Epithelial cell of esophagus (primary cell): ENCODE data around the gene GABRA5.
"Not testable (repeated sequence)": the region's sequence is repeated elsewhere in the genome, so short reads cannot be mapped to it uniquely, and the experiment has no call there.

Experiments used
- DNase-seq: peaks from one replicate; pipeline ENCODE4 v3.0.0; 2010; ENCODE audit warnings: low read depth
- H3K4me3 ChIP-seq: 2 replicates; pipeline ENCODE4 v1.5.1; 2011; ENCODE audit warnings: mild to moderate bottlenecking, low read length, control low read depth
- TF ChIP-seq, protein P1 (sequence below): IDR thresholded peaks from 2 replicates; pipeline ENCODE4 v1.5.1; 2011; ENCODE audit warnings: low read depth, mild to moderate bottlenecking, low read length, control low read depth, inconsistent platforms; ENCODE audit not compliant: insufficient read depth; ENCODE audit errors: missing control alignments

Gene GABRA5

DNA sequence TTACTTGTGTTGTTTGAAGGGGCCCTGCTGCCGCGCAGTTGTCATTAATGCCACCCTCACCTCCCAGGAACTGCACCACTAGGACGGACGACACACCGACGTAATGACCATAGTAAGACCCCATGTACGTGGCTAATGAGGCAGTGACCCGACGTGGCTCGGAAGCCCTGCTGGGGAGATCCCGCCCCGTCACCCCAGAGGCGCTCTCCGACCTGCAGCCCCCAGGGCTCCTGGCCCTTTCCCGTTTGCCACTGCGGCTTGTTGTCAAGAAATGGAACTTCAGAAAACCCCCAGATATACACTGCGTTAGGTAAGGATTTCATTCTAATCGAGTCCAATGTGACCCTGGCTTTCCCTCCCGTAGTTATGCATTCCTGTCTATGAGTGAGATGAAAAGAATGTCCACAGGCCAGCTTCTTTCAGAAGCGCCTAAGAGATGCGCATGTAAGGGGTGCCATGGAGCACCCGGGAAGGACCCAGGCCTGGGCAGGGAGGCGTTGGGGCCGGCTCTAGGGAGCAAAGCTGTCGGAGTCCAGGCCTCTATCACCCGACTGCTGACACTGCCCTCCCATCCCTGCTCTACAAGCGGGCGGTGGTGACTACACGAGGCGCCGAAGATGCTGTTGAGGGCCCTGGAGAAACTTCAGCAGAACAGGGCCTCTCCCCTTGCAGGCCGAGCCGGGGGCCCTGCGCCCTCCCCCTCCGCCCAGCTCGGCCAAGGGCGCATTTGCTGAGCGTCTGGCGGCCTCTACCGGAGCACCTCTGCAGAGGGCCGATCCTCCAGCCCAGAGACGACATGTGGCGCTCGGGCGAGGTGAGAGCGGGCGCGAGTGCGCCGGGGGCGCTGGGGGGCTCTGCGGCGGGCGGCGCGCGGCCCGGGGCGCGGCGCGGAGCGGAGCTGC, at the start of gene GABRA5:
Gene GABRA5, plus strand, starts transcription at position 765 of the 902 bp plus-strand sequence. CDS start 2,187 bp downstream, outside the sequence.
- peak; percentile 24 for DNase-seq
- TF ChIP-seq, protein P1, sequence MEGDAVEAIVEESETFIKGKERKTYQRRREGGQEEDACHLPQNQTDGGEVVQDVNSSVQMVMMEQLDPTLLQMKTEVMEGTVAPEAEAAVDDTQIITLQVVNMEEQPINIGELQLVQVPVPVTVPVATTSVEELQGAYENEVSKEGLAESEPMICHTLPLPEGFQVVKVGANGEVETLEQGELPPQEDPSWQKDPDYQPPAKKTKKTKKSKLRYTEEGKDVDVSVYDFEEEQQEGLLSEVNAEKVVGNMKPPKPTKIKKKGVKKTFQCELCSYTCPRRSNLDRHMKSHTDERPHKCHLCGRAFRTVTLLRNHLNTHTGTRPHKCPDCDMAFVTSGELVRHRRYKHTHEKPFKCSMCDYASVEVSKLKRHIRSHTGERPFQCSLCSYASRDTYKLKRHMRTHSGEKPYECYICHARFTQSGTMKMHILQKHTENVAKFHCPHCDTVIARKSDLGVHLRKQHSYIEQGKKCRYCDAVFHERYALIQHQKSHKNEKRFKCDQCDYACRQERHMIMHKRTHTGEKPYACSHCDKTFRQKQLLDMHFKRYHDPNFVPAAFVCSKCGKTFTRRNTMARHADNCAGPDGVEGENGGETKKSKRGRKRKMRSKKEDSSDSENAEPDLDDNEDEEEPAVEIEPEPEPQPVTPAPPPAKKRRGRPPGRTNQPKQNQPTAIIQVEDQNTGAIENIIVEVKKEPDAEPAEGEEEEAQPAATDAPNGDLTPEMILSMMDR = no peak
- no peak within 1 kb of the TSS for H3K4me3 ChIP-seq

DNA sequence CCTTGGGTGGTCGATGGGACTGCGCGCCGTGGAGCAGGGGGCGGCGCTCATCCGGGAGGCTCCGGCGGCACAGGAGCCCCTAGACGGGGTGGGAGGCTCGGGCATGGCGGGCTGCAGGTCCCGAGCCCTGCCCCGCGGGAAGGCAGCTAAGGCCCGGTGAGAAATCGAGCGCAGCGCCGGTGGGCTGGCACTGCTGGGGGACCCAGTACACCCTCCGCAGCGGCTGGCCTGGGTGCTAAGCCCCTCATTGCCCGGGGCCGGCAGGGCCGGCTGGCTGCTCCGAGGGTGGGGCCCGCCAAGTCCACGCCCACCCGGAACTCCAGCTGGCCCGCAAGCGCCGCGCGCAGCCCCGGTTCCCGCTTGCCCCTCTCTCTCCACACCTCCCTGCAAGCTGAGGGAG, 35.7 kb upstream of the GABRA5 start:
- not testable (repeated sequence) for H3K4me3 ChIP-seq, DNase-seq

DNA sequence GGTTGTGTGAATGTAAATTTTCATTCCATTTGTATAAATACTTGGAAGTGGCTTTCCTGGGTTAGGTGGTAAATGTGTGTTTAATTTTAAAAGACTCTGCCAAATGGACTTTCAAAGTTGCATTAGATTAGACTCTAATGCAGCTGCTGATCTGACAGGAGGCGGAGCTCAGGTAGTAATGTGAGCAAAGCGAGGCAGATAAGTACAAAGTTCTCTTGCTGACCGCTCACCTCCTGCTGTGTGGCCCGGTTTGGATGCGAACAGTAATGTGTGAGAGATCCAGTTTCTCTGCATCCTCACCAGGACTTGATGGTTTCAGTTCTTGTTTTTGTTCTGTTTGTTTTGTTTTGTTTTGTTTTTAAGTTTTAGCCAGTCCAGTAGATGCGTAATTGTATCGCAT, 34.9 kb upstream of the GABRA5 start:
- TF ChIP-seq, protein P1 = no peak
- DNase-seq = no peak
- no peak overlapping the region for H3K4me3 ChIP-seq

DNA sequence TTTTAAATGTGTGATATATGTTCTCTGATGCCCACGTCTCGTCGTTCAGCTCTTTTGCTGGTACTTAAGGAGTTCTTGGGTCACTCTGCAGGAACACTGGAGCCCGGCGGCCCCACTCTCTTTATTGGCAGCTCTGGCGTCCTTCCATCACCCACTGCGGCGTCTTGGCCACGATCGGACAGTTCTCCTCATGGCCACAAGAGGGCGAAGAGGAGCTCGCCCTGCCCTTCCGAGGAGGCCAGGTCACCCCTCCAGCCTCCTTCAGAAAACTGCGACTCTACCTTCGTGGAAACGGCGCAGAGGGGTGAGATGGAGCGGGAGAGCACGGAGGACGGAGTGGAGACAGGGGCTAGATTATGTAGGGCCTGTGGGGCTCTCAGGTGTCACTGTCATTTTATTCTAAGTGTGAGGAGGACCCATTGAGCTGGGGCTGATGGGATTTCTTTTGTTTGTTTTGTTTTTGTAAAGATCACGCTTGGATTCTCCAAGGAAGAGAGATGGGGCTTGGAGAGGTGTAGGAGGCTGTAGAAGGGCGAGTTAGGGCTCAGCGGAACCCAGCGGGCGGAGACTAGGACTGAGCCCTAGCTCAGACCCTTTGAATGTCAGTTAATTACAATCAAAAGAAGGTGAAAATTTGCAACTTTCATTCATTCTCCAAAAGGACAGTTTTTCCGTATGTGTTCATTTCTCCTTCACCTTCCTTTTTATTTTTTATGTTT, 28.0 kb upstream of the GABRA5 start:
- DNase-seq = no peak
- H3K4me3 ChIP-seq = no peak overlapping the region
- TF ChIP-seq, protein P1 = peak; percentile 31

DNA sequence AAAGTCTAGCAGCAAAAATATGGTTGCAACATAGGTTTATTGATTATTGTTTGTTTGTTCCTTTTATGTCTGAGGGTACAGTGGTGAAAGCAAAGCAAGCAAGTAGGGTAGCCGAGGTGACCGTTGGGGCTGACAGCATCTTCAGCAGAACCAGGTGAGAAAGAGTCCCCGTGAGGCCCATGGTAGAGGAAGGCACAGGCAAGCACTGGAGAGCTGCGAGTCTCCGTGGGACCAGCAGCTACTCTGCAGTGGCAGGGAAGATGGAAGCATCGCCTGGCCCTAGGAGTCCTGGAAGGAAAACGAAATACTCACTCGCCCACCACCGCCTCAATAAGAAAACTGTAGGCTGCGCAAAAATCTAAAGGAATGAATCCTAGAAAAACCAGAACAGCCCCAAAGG, 25.3 kb upstream of the GABRA5 start:
- no peak for DNase-seq
- TF ChIP-seq, protein P1 = no peak
- H3K4me3 ChIP-seq = no peak overlapping the region

DNA sequence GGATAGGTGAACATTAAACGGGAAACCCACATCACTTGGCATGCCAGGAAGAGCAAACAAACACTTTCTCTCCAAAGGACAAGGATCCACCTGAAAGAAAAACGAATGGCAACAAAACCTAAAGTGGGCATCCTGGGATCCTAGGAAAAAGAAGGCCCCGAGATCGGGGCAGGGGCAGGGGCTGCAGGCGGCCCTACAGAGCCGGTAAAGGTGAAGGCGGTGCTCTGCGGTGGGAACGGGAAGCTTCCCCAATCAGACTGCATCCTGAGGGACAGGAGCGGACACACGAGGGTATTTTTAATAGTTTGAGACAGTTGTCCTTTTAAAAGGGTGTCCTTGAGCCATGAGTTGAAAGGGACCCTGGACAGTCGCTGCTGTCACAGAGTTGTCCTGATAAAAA, 24.9 kb upstream of the GABRA5 start:
- DNase-seq = no peak
- no peak overlapping the region for H3K4me3 ChIP-seq
- TF ChIP-seq, protein P1 = no peak

DNA sequence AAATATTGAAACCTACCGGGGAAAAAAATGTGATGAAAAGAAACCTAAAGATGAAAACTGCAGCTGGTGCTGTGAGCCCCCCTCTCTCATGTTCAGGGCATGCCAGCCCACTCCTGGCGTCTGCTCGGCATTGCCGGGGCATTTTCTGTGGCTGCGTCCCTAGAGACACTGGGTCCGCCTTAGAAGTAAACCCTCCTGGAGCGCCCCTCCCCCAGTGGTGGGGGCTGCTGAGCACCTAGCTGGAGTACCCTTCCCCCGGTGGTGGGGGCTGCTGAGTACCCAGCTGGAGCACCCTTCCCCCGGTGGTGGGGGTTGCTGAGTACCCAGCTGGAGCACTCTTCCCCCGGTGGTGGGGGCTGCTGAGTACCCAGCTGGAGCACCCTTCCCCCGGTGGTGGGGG, 24.5 kb upstream of the GABRA5 start:
- DNase-seq = no peak
- TF ChIP-seq, protein P1 = no peak
- no peak overlapping the region for H3K4me3 ChIP-seq
